Stimulated activated CD8-positive, alpha-beta memory T cell treated with anti-CD3 and anti-CD28 coated beads, Interleukin-4, amount 100 ng/mL, for 4 hours (primary cell): ENCODE results near the gene POLR2H.

Source experiments
- DNase-seq, 2 donors: peaks; one replicate each; pipeline ENCODE4 v3.0.0-alpha.2; 2020; ENCODE audit warnings: low read depth in 2 of 2, low spot score in 1 of 2

POLR2H gene

GRCh38 chr3:184386047-184386806 lies 24.7 kb downstream of the POLR2H start:
- DNase-seq, result no peak

GRCh38 chr3:184387174-184387714 lies 25.7 kb downstream of the POLR2H start:
- no peak for DNase-seq

DNA sequence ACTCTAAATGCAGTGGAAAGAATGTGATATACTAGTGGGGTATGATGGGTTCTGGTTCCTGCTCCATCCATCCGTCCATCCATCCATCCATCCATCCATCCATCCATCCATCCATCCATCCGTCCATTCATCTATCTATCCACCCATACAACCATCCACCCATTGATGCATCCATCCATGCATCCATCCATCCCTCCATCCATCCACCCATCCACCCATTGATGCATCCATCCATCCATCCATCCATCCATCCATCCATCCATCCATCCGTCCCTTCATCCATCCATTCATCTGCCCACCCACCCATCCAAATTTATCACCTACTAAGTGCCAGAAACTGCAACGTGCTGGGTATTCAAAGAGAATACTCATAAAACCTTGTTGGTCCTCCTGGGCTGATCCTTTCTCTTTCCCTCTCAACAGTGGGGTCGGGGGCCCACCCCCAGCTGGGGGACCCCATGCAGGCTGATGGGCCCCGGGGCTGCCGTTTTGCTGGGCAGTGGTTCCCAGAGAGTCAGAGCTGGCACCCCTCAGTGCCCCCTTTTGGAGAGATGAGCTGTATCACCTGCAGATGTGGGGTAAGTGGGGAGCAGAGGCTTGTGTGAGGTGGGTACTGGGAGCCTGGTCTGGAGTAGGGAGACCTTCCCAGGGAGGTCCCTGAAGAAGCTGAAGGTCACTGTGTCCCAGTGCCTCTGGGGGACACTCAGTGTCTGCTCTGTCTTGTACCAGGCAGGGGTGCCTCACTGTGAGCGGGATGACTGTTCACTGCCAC lies 26.8 kb downstream of the POLR2H start:
- DNase-seq, result no peak

GRCh38 chr3:184388936-184389230 lies 27.4 kb downstream of the POLR2H start:
- DNase-seq, result no peak

- DNase-seq, result no peak
These were observed 27.9 kb downstream of the POLR2H start for GRCh38 chr3:184389384-184389783.

GRCh38 chr3:184389935-184390528 lies 28.5 kb downstream of the POLR2H start:
- DNase-seq, result no peak

DNA sequence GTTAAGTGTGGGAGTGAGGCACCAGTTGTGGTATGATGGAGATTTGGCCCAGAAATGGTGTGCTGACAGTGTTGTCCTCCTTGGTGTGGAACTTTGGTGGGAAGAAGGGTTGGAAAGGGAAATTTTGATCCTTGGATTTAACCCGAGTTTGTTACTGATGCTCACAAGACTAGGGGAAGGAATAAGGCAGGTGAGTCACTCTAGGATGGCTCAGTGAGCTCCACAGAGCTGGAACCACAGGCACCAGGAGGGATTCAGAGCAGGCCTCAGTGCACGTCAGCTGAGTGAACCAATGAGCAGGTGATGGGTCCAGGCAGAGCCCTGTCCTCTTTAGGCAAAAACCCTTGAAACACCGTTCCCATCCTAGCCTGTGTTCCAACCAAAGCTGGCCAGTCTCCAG lies 29.8 kb downstream of the POLR2H start:
- no peak for DNase-seq

GRCh38 chr3:184395320-184395660 lies 33.8 kb downstream of the POLR2H start:
- no peak for DNase-seq

- no peak for DNase-seq
These were observed 37.9 kb downstream of the POLR2H start for GRCh38 chr3:184399410-184399809.

- DNase-seq, result no peak
These were observed 43.8 kb downstream of the POLR2H start for GRCh38 chr3:184405075-184406030.

- no peak for DNase-seq
These were observed 47.9 kb downstream of the POLR2H start for GRCh38 chr3:184409331-184409926.

GRCh38 chr3:184409946-184410500 lies 48.5 kb downstream of the POLR2H start:
- no peak for DNase-seq

DNA sequence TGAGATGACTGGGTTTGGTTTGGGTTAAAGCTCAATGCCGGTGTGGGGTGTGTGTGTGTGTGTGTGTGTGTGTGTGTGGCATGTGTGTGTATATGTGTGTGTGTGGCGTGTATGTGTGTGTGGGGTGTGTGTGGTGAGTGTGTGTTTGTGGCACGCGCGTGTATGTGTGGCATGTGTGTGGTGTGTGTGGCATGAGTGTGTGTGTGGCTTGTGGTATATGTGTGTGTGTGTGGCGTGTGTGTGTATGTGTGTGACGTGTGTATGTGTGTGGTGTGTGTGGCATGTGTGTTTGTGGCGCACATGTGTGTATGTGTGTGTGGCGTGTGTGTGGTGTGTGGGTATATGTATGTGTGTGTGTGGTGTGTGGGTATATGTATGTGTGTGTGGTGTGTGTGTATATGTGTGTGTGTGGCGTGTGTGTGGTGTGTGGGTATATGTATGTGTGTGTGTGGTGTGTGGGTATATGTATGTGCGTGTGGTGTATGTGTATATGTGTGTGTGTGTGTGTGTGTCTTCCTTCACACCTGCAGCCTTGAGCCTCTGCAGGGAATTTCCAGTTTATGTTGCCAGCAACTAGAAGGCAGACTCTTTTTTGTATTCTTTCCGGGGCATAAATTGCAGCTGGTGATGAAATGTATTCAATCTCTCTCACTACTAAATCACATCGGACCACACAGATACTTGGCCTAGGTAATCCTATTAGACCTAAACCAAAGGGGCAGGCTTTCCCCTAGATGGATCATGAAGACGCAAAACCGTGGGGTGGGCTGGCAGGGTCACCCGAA lies 53.1 kb downstream of the POLR2H start:
- DNase-seq, result no peak

DNA sequence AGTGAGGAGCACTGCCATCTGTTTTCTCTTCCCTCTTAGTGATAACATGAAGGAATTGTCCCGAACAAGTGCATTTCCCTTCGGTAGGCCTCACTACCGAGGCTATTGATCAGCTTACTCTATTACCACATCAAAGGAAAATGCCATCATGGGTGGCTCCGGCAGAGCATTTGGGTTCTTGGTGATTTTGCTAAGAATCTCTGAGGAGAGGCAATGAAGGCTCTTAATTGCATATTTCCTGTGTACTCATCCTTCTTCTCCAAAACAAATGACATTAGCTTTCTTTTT lies 53.6 kb downstream of the POLR2H start:
- no peak for DNase-seq

- peak; percentile 33 to 36 for DNase-seq
These were observed 56.3 kb downstream of the POLR2H start for GRCh38 chr3:184417619-184418327.
